HepG2 (cell line): ENCODE data around the gene FAM117A. TPM values are rescaled to one million over a fixed set of nuclear protein-coding genes. Genes with fewer than 3 reads are reported as not detected.

Experiments used
- ATAC-seq: fragments of 200-7000 bp; cut with Tn5 transposase; 3 replicates; pipeline ENCODE4 v1.9.1; 2020; ENCODE audit warnings: mild to moderate bottlenecking, moderate library complexity
- BruUV-seq: library from RNA; stranded (reverse); fragments of 400-500 nt; replicated peaks from 2 replicates; lab custom pipeline; 2021; lab: Mats Ljungman, UMichigan
- CTCF ChIA-PET: fragments of 300-600 bp; formaldehyde crosslinking; extraction: SDS; loops from one replicate; lab custom pipeline; 2021; ENCODE audit warnings: low total read pairs, inconsistent platforms, low intra/inter-chr PET ratio; lab: Yijun Ruan, JAX
- POLR2A ChIA-PET: fragments of 350-600 bp; sonication (Branson Sonifier 250); formaldehyde crosslinking; loops from one replicate; lab custom pipeline; 2020; ENCODE audit warnings: antibody characterized with exemption, inconsistent platforms; lab: Yijun Ruan, JAX
- DNase-seq: peaks from one replicate; pipeline ENCODE4 v3.0.0-alpha.2; 2015; ENCODE audit warnings: low spot score
- FAIRE-seq: peaks from 3 replicates; lab custom pipeline; 2011; peaks lifted over from hg19 to GRCh38; lab: Jason Lieb, UNC
- H2AFZ ChIP-seq: one replicate; pipeline ENCODE4 v1.6.1; 2011; ENCODE audit warnings: low read length, inconsistent platforms
- H3K27ac ChIP-seq: fragments of 300-600 bp; 3 replicates; pipeline ENCODE4 v1.8.0; 2011; ENCODE audit warnings: mixed run types, mild to moderate bottlenecking, mixed read lengths, low read length, inconsistent platforms; ENCODE audit not compliant: insufficient read depth; ENCODE audit errors: extremely low read length
- H3K27me3 ChIP-seq, 2 experiments: fragments of 200-600 bp in 1 of 2; 2 replicates in 1 of 2; 3 replicates in 1 of 2; pipeline versions ENCODE4 v1.6.0 to v1.8.0; 2011; ENCODE audit warnings: low read length in 2 of 2, mild to moderate bottlenecking in 2 of 2, moderate library complexity in 2 of 2, inconsistent platforms in 1 of 2; ENCODE audit not compliant: insufficient read depth in 2 of 2, control insufficient read depth in 1 of 2
- H3K36me3 ChIP-seq, 2 experiments: fragments of 200-600 bp in 1 of 2; replicated peaks in 1 of 2; 2 replicates in 1 of 2; 3 replicates in 1 of 2; pipeline versions ENCODE4 v1.5.1 to v1.8.0; 2011; ENCODE audit warnings: low read length in 2 of 2, inconsistent platforms in 1 of 2; ENCODE audit not compliant: insufficient read depth in 2 of 2, control insufficient read depth in 1 of 2
- H3K4me1 ChIP-seq: 2 replicates; pipeline ENCODE4 v1.5.1; 2012; ENCODE audit warnings: low read length, inconsistent platforms; ENCODE audit not compliant: insufficient read depth
- H3K4me2 ChIP-seq: 2 replicates; pipeline ENCODE4 v1.6.0; 2011; ENCODE audit warnings: low read depth, low read length, inconsistent platforms
- H3K4me3 ChIP-seq, 3 experiments: fragments of 200-600 bp in 1 of 3; sonication (generic), shearing (Covaris generic) in 1 of 3; replicated peaks in 1 of 3; 2 replicates each; pipeline ENCODE4 v1.5.1; 2011 to 2016; ENCODE audit warnings: low read length in 3 of 3, inconsistent platforms in 2 of 3, low read depth in 2 of 3, mild to moderate bottlenecking in 2 of 3, control low read depth in 1 of 3, mixed read lengths in 1 of 3; ENCODE audit not compliant: insufficient read depth in 1 of 3
- H3K79me2 ChIP-seq: one replicate; pipeline ENCODE4 v1.6.1; 2011; ENCODE audit warnings: low read length, inconsistent platforms; ENCODE audit not compliant: insufficient read depth
- H3K9ac ChIP-seq: 2 replicates; pipeline ENCODE4 v1.6.0; 2011; ENCODE audit warnings: mild to moderate bottlenecking, low read depth, low read length, inconsistent platforms; ENCODE audit not compliant: insufficient read depth
- H3K9me3 ChIP-seq: 2 replicates; pipeline ENCODE4 v1.5.1; 2012; ENCODE audit warnings: mild to moderate bottlenecking, low read length
- H4K20me1 ChIP-seq: 2 replicates; pipeline ENCODE4 v1.6.0; 2011; ENCODE audit warnings: inconsistent platforms, mild to moderate bottlenecking, low read length, moderate library complexity; ENCODE audit not compliant: insufficient read depth
- EP300 ChIP-seq, 3 experiments: sonication (generic) in 1 of 3; formaldehyde crosslinking in 1 of 3; IDR thresholded peaks; 2 replicates each; pipeline versions ENCODE4 v1.5.1 to v1.6.1; 2011 to 2020; ENCODE audit warnings: low read depth in 2 of 3, low read length in 2 of 3, borderline replicate concordance in 1 of 3, improper control_type of control experiment in 1 of 3, mild to moderate bottlenecking in 1 of 3, missing genetic modification reagents in 1 of 3, moderate library complexity in 1 of 3
- NR2F2 ChIP-seq: IDR thresholded peaks from 2 replicates; pipeline ENCODE4 v1.6.1; 2012; ENCODE audit warnings: low read depth, inconsistent platforms, borderline replicate concordance
- SOX5 ChIP-seq: IDR thresholded peaks from 2 replicates; pipeline ENCODE4 v1.6.1; 2016; ENCODE audit warnings: borderline replicate concordance
- SSRP1 ChIP-seq: IDR thresholded peaks from 2 replicates; pipeline ENCODE4 v1.6.1; 2016; ENCODE audit warnings: control low read depth
- ZNF674 ChIP-seq: sonication (generic); formaldehyde crosslinking; IDR thresholded peaks from 2 replicates; pipeline ENCODE4 v1.5.0; 2020; ENCODE audit warnings: low read depth, mild to moderate bottlenecking, missing genetic modification reagents
- WGBS: methylation state at CpG from one replicate; pipeline ENCODE4 v1.1.6; 2017; ENCODE audit warnings: low lambda C conversion rate; 5-methylcytosine and 5-hydroxymethylcytosine counted together
- in situ Hi-C: cut with HindIII; loops from 2 replicates; pipeline ENCODE4 v1.10.0; 2017; ENCODE audit warnings: low pct_unique_long_range_greater_than_20kb; ENCODE audit not compliant: extremely low pct_ligation_motif_present
- intact Hi-C: fragments of 100-400 bp; cut with micrococcal nuclease; formaldehyde crosslinking; loops from one replicate; pipeline ENCODE4 v1.10.0; 2022; ENCODE audit not compliant: unreplicated experiment
- polyA plus RNA-seq, 8 experiments: library from polyadenylated mRNA; depleted of rRNA in 3 of 8; stranded (reverse) in 7 of 8; unstranded in 1 of 8; fragments of >200 nt; fragmentation: Illumina TruSeq in 4 of 8; extraction: Trizol in 4 of 8; gene quantifications; 2 replicates each; pipeline versions ENCODE4 v1.2.1 to v1.2.3, GENCODE V29; 2011 to 2016; ENCODE audit warnings: low read depth in 4 of 8, missing spikeins in 1 of 8, mixed read lengths in 1 of 8; ENCODE audit not compliant: insufficient read depth in 1 of 8
- total RNA-seq, 5 experiments: library from RNA; depleted of rRNA; stranded (reverse); fragments of >200 nt; fragmentation: Illumina TruSeq; extraction: Trizol; gene quantifications; 2 replicates each; pipeline ENCODE4 v1.2.3, GENCODE V29; 2016; ENCODE audit warnings: low read depth in 1 of 5
- TF ChIP-seq, protein P1 (sequence below): IDR thresholded peaks from 2 replicates; pipeline ENCODE4 v1.6.1; 2012; ENCODE audit warnings: low read depth, low read length, improper control_type of control experiment
- TF ChIP-seq, protein P2 (sequence below): sonication (generic); formaldehyde crosslinking; IDR thresholded peaks from 2 replicates; pipeline ENCODE4 v1.4.0; 2020; ENCODE audit warnings: missing genetic modification reagents, borderline replicate concordance

The FAM117A gene
- total and polyA plus RNA-seq, 2 of the 13 experiments (the other 11 are each of a cell fraction or from before 2014, with no cell fraction given) = 12.1 to 19.8 TPM

DNA sequence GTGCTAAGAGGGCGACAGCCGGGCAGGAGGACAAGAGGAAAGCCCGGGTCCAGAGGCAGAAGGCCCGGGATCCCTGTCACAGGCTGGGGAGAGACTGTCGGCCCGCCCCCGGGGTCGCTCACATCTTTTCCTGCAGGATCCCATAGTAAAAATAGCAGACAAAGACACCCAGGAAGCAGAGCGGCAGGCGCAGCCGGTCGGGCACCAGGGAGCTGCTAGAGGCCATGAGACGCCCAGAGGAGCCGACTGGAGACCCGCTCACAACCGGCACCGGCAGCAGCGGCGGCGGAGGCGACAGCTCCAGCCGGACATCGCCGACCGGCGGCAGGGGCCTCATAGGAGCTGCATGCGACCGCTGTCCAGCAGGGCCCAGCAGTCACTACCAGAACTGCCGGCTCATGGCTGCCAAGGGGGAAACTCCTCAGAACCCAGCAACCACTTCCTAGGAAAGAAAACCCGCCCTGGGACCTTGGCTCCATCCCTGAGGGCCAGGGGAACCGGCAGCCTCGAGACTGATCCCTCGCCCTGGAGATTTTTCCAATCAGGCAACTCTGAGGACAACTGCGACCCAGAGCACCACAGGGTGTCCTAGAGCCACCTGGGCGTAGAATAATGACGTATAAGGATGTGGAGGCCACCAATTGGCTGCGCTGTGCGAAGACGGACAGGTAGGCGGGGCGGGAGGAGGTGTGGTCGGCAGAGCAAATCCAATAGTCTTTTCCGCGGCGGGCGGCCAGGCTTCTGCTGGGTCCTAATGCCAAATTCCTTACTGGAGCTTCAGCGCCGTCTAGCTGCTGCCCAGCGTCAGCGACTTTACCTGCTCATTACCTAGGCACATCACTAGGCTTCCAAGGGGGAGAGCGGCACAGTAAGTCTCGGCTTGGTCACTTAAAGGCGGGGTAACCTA, 56.1 kb downstream of the FAM117A start, which contains the start of gene SLC35B1 (continued):
- TF ChIP-seq, protein P1, sequence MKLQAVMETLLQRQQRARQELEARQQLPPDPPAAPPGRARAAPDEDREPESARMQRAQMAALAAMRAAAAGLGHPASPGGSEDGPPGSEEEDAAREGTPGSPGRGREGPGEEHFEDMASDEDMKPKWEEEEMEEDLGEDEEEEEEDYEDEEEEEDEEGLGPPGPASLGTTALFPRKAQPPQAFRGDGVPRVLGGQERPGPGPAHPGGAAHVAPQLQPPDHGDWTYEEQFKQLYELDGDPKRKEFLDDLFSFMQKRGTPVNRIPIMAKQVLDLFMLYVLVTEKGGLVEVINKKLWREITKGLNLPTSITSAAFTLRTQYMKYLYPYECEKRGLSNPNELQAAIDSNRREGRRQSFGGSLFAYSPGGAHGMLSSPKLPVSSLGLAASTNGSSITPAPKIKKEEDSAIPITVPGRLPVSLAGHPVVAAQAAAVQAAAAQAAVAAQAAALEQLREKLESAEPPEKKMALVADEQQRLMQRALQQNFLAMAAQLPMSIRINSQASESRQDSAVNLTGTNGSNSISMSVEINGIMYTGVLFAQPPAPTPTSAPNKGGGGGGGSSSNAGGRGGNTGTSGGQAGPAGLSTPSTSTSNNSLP = peak; percentile 40; the same call in 1 of the 2 replicates
- TF ChIP-seq EP300 (IDR thresholded peaks at IDR 0.05; ENCODE audit: low read depth in 2 of 2, low read length in 2 of 2) = peak; percentile 13 to 27; a peak in 3 of 4 replicates
- peak; percentile 9; the same call in 1 of the 2 replicates for TF ChIP-seq EP300 (CRISPR knock-in tag; IDR thresholded peaks at IDR 0.05; ENCODE audit: borderline replicate concordance)

DNA sequence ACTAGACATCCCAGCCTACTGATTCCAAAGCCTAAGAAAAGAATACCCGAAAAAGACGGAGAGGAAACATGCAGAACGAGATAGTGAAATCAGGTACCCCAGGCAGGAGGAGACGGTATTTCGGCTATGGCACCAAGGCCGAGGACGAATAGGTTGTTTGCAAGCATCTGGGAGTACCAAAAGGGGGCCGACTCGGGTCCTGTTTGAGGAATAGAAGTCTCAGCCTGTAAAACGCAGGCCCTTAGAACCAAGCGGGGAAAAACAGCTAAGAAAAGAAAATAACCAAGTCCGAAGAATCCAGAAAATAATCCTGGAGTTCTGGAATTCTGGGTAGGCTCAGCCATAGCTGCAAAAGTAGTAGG, 56.7 kb downstream of the FAM117A start:
- BruUV-seq = no TSS peak
- under 1% methylated on average over 12 of the region's 12 CpGs for WGBS
- Histone ChIP-seq H4K20me1 (0 out of 2 replicates have a peak, but pooled peaks cover 3% of the 10 kb centered on the region), H3K79me2 (peaks cover 21% of the 10 kb centered on the region), H3K27ac (peak overlapping the region; percentile 93), H3K9ac (peak overlapping the region; percentile 97), H3K4me2 (peak overlapping the region; percentile 84), H3K4me1 (peaks cover 55% of the 10 kb centered on the region), H3K9me3 (no peaks in the 10 kb centered on the region), H2AFZ (no peak overlapping the region), H3K4me3 (peak overlapping the region; percentile 76 to 95 (median 83)), H3K27me3 (no peaks in the 10 kb centered on the region; a peak in 1 of 5 replicates), H3K36me3 (peaks cover 19 to 30% of the 10 kb centered on the region in 2 experiments)
- ATAC-seq = no peak
- ChIA-PET CTCF (interaction anchor here (1.3 to 2.5 kb wide), 2 partner anchors 131 to 138 kb away, joined by 3 to 11 read pairs; partner anchors contain the start of gene NXPH3), POLR2A (interaction anchor here (0.6 to 2.7 kb wide), 14 partner anchors 8 to 293 kb away, joined by 3 to 46 read pairs (median 4); partner anchors contain the start of genes FAM117A, KAT7, PHB1 and SPOP)
- intact Hi-C loops (loop anchor here (2.0 to 5.0 kb wide), 2 partner anchors 146 to 290 kb away; partner anchors contain the start of gene DLX3), in situ Hi-C loops (loop anchor here (5.0 to 10.0 kb wide), 2 partner anchors 272 to 290 kb away; partner anchors contain the start of gene DLX3)
- no peak for DNase-seq
- FAIRE-seq = peak; percentile 21
- 0 out of 2 replicates have a peak, but pooled peaks have one; percentile 35 for TF ChIP-seq SSRP1 (CRISPR knock-in tag)
- 0 out of 2 replicates have a peak, but pooled peaks have one; percentile 13 for TF ChIP-seq NR2F2
- no peak for TF ChIP-seq SOX5
- 0 out of 2 replicates have a peak, but pooled peaks have one; percentile 52 for TF ChIP-seq ZNF674 (CRISPR knock-in tag)
- TF ChIP-seq, protein P2, sequence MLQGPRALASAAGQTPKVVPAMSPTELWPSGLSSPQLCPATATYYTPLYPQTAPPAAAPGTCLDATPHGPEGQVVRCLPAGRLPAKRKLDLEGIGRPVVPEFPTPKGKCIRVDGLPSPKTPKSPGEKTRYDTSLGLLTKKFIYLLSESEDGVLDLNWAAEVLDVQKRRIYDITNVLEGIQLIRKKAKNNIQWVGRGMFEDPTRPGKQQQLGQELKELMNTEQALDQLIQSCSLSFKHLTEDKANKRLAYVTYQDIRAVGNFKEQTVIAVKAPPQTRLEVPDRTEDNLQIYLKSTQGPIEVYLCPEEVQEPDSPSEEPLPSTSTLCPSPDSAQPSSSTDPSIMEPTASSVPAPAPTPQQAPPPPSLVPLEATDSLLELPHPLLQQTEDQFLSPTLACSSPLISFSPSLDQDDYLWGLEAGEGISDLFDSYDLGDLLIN (CRISPR knock-in tag) = no peak
